Measurements from ENCODE around the gene MKLN1. TPM values are rescaled to one million over a fixed set of nuclear protein-coding genes. Genes with fewer than 3 reads are reported as not detected.

The MKLN1 gene
- polyA plus RNA-seq, 2 of the 4 experiments (the other 2 are of a cell fraction) = 39.6 to 84.5 TPM

DNA sequence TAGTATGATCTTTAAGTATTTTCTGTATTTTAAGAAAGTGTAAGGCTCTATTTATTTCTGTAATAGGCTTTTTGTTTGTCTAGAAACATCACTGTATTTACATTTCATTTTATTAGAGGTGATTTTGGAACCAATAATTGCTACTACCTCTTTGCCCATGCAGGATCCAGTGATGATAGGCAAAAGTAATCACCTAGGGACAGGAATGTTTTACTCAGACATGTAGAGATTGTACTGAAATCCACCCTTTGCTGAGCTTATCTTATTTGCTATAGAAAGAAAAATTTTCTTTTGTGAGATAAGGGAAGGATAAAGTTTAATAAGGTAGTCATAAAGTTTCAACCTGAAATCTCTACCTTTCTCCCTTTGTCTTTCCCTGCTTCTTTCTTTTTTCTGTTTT lies 73.5 kb downstream of the MKLN1 start:
- Histone ChIP-seq H3K27ac (peak overlapping the region in 1 of 2 experiments; percentile 34; a peak in 1 of 6 replicates), H3K9me3 (peaks cover 13% of the 10 kb centered on the region; the same call in 2 of the 3 replicates), H3K4me2 (peak overlapping the region; percentile 24; the same call in 1 of the 3 replicates), H3K4me3 (no peak overlapping the region), H3K4me1 (peaks cover 17% of the 10 kb centered on the region; the same call in 2 of the 3 replicates)
- no peak for FAIRE-seq
- DNase-seq (ENCODE audit: low read depth in 1 of 2, low spot score in 1 of 2) = no peak
- CTCF ChIA-PET = no interaction called here
- POLR2A ChIA-PET = no interaction called here
- ATAC-seq = no peak
- TF ChIP-seq NFE2L2 (conservative IDR thresholded peaks at IDR 0.05; ENCODE audit: low read length) (no peak), ZNF302 (CRISPR knock-in tag; IDR thresholded peaks at IDR 0.05) (no peak), KDM1A (IDR thresholded peaks at IDR 0.05; ENCODE audit: low read depth) (no peak), CEBPB (IDR thresholded peaks at IDR 0.05) (no peak), MAZ (IDR thresholded peaks at IDR 0.05; ENCODE audit: borderline replicate concordance, low read depth, low read length) (no peak)

DNA sequence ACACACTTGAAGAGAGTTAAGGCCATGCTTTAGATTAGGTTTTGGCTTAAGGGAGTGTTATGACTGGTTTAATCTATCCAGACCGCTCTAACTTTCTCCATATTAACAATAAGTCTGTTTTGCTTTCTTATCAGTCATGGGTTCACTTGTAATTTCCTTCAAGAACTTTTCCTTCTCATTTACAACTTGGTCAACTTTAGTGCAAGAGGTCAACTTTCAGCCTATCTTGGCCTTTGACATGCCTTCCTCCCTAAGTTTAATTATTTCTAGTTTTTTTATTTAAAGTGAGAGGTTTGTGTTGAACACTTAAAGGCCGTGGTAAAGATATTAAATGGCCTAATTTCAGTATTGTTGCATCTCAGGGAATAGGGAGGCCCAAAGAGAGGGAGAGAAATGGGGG lies 75.6 kb downstream of the MKLN1 start:
- CTCF ChIA-PET = interaction anchor here (0.7 kb wide), 1 partner anchor 12 kb away, joined by 3 read pairs; no protein-coding TSS in a partner anchor
- peaks cover 26% of the 10 kb centered on the region; the same call in 2 of the 3 replicates for H3K4me1 ChIP-seq
- DNase-seq (ENCODE audit: low read depth in 1 of 2, low spot score in 1 of 2) (no peak), FAIRE-seq (no peak), ATAC-seq (no peak)
- no peak overlapping the region for H3K4me3 ChIP-seq
- WGBS (ENCODE audit: missing lambda C conversion rate) = 95% methylated on average over 2 of the region's 2 CpGs
- H3K27ac ChIP-seq = no peak overlapping the region
- peaks cover 13% of the 10 kb centered on the region; the same call in 2 of the 3 replicates for H3K9me3 ChIP-seq
- POLR2A ChIA-PET = no interaction called here
- TF ChIP-seq USF2 (IDR thresholded peaks at IDR 0.05) (no peak), JUN (IDR thresholded peaks at IDR 0.05) (no peak), CEBPB (IDR thresholded peaks at IDR 0.05) (no peak), ESRRA (IDR thresholded peaks at IDR 0.05; ENCODE audit: borderline replicate concordance, low read length) (no peak), TP53 (CRISPR knock-in tag; IDR thresholded peaks at IDR 0.05) (no peak), ZSCAN20 (CRISPR knock-in tag; IDR thresholded peaks at IDR 0.05) (no peak), CBX8 (IDR thresholded peaks at IDR 0.05) (no peak)
- TF ChIP-seq, protein P1, sequence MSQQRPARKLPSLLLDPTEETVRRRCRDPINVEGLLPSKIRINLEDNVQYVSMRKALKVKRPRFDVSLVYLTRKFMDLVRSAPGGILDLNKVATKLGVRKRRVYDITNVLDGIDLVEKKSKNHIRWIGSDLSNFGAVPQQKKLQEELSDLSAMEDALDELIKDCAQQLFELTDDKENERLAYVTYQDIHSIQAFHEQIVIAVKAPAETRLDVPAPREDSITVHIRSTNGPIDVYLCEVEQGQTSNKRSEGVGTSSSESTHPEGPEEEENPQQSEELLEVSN (IDR thresholded peaks at IDR 0.05; ENCODE audit: borderline replicate concordance, low read depth) = no peak
- no peak overlapping the region for H3K4me2 ChIP-seq

DNA sequence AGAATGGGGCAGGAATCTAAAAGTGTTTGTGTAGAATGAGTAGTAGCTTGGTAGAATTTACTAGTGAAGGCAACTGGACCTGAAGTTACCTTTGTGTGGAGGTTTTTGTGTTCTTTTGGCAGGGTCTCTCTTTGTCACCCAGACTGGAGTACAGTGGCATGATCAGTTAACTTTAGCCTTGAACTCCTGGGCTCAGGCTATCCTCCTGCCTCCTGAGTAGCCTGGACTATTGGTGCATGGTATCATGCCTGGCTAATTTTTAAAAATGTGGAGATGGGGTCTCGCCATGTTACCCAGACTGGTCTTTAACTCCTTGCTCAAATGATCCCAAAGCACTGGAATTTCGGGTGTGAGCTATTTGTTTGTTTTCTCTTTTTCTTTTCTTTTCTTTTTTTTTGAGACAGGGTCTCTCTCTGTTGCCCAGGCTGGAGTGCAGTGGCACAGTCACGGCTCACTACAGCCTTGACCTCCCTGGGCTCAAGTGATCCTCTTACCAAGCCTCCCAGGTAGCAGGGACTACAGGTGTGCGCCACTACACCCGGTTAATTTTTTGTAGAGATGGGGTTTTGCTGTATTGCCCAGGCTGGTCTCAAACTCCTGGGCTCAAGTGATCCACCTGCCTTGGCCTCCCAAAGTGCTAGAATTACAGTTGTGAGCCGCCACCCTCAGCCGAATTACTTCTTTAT lies 76.7 kb downstream of the MKLN1 start:
- H3K9me3 ChIP-seq = peaks cover 13% of the 10 kb centered on the region; the same call in 2 of the 3 replicates
- H3K27ac ChIP-seq = no peak overlapping the region
- no peak overlapping the region for H3K4me2 ChIP-seq
- peaks cover 31% of the 10 kb centered on the region; the same call in 2 of the 3 replicates for H3K4me1 ChIP-seq
- DNase-seq (ENCODE audit: low read depth in 1 of 2, low spot score in 1 of 2) (no peak), FAIRE-seq (no peak), ATAC-seq (no peak)
- 94% methylated on average over 7 of the region's 7 CpGs for WGBS (ENCODE audit: missing lambda C conversion rate)
- CTCF ChIA-PET = no interaction called here
- H3K4me3 ChIP-seq = no peak overlapping the region
- POLR2A ChIA-PET = no interaction called here
- TF ChIP-seq PHF8 (IDR thresholded peaks at IDR 0.05; ENCODE audit: borderline replicate concordance, low read depth) = no peak
- no peak for TF ChIP-seq BCL3 (IDR thresholded peaks at IDR 0.05)
- TF ChIP-seq KDM1A (IDR thresholded peaks at IDR 0.05; ENCODE audit: low read depth) = no peak
- no peak for TF ChIP-seq PBX3 (IDR thresholded peaks at IDR 0.05)
- TF ChIP-seq, protein P2, sequence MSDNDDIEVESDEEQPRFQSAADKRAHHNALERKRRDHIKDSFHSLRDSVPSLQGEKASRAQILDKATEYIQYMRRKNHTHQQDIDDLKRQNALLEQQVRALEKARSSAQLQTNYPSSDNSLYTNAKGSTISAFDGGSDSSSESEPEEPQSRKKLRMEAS (IDR thresholded peaks at IDR 0.05) = no peak
- TF ChIP-seq KDM5A (IDR thresholded peaks at IDR 0.05) = no peak
- no peak for TF ChIP-seq RCOR1 (IDR thresholded peaks at IDR 0.05; ENCODE audit: low read depth, low read length)
- TF ChIP-seq NFE2L2 (conservative IDR thresholded peaks at IDR 0.05; ENCODE audit: low read length) = no peak
- TF ChIP-seq, protein P3, sequence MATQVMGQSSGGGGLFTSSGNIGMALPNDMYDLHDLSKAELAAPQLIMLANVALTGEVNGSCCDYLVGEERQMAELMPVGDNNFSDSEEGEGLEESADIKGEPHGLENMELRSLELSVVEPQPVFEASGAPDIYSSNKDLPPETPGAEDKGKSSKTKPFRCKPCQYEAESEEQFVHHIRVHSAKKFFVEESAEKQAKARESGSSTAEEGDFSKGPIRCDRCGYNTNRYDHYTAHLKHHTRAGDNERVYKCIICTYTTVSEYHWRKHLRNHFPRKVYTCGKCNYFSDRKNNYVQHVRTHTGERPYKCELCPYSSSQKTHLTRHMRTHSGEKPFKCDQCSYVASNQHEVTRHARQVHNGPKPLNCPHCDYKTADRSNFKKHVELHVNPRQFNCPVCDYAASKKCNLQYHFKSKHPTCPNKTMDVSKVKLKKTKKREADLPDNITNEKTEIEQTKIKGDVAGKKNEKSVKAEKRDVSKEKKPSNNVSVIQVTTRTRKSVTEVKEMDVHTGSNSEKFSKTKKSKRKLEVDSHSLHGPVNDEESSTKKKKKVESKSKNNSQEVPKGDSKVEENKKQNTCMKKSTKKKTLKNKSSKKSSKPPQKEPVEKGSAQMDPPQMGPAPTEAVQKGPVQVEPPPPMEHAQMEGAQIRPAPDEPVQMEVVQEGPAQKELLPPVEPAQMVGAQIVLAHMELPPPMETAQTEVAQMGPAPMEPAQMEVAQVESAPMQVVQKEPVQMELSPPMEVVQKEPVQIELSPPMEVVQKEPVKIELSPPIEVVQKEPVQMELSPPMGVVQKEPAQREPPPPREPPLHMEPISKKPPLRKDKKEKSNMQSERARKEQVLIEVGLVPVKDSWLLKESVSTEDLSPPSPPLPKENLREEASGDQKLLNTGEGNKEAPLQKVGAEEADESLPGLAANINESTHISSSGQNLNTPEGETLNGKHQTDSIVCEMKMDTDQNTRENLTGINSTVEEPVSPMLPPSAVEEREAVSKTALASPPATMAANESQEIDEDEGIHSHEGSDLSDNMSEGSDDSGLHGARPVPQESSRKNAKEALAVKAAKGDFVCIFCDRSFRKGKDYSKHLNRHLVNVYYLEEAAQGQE (IDR thresholded peaks at IDR 0.05) = no peak
- TF ChIP-seq CHD2 (IDR thresholded peaks at IDR 0.05; ENCODE audit: low read length, partially characterized antibody) = no peak
- TF ChIP-seq FOSL2 (IDR thresholded peaks at IDR 0.05) = no peak
- TF ChIP-seq FOSL2 (CRISPR knock-in tag; IDR thresholded peaks at IDR 0.05) = no peak
- TF ChIP-seq NPAS2 (CRISPR knock-in tag; IDR thresholded peaks at IDR 0.05; ENCODE audit: borderline replicate concordance) = no peak
- TF ChIP-seq GATA3 (IDR thresholded peaks at IDR 0.05; ENCODE audit: borderline replicate concordance) = no peak
- TF ChIP-seq CBX2 (IDR thresholded peaks at IDR 0.05; ENCODE audit: borderline replicate concordance, low read depth) = no peak
- no peak for TF ChIP-seq EHMT2 (IDR thresholded peaks at IDR 0.05; ENCODE audit: low read depth)
- TF ChIP-seq FOXS1 (CRISPR knock-in tag; IDR thresholded peaks at IDR 0.05) = no peak
- TF ChIP-seq JUN (IDR thresholded peaks at IDR 0.05) = no peak
